GM12874 (cell line): ENCODE data around the gene YBX1.

Experiments
- TF ChIP-seq, protein P1 (sequence below): IDR thresholded peaks from 2 replicates; pipeline ENCODE4 v1.5.1; 2011; ENCODE audit warnings: low read depth, mild to moderate bottlenecking, control low read depth, low read length, moderate library complexity; ENCODE audit not compliant: insufficient read depth

YBX1 gene

DNA sequence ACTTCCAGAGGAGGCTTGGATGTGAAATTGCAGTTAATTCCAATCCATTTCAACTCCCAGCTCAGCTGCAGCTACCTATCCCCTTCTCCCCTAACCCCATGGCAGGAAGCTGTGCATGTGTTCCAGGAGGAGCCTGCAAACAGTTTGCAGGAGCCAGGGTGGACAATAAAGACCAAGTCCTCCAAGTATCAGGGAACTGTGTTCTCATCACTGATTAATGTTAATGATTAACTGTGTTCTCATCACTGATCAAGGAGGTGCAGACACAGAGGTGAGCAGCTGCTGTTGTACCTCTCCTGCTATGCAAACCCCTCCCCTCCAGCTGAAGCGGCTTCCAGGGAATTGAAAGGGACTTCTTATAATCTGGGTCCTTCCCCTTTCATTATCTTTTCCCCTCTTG is 38.6 kb downstream of the YBX1 start:
- TF ChIP-seq, protein P1, sequence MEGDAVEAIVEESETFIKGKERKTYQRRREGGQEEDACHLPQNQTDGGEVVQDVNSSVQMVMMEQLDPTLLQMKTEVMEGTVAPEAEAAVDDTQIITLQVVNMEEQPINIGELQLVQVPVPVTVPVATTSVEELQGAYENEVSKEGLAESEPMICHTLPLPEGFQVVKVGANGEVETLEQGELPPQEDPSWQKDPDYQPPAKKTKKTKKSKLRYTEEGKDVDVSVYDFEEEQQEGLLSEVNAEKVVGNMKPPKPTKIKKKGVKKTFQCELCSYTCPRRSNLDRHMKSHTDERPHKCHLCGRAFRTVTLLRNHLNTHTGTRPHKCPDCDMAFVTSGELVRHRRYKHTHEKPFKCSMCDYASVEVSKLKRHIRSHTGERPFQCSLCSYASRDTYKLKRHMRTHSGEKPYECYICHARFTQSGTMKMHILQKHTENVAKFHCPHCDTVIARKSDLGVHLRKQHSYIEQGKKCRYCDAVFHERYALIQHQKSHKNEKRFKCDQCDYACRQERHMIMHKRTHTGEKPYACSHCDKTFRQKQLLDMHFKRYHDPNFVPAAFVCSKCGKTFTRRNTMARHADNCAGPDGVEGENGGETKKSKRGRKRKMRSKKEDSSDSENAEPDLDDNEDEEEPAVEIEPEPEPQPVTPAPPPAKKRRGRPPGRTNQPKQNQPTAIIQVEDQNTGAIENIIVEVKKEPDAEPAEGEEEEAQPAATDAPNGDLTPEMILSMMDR, result no peak

DNA sequence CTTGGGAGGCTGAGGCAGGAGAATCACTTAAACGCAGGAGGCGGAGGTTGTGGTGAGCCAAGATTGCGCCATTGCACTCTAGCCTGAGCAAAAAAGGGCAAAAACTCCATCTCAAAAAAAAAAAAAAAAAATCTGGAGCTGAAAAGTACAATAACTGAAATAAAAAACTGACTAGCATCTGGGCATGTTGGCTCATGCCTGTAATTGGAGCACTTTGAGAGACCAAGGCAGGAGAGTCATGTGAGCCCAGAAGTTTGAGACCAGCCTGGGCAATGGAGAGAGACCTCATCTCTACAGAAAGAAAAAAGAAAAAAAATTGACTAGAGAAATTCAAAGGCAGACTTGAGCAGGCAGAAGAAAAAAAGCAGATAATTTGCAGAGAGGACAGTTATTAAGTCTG is 39.7 kb downstream of the YBX1 start:
- TF ChIP-seq, protein P1, result no peak

DNA sequence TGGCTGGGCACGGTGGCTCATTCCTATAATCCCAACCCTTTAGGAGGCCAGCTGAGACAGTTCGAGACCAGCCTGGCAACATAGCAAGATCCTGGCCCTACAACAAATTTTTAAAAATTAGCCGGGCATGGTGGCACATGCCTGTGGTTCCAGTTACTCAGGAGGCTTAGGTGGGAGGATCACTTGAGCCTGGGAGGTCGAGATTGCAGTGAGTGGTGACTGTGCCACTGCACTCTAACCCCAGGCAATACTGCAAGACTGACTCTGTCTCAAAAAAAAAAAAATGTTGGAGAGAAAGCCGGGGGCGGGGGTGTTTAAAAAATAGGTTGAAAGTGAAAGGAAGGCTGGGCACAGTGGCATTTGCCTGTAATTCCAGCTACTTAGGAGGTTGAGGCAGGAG is 41.3 kb downstream of the YBX1 start:
- TF ChIP-seq, protein P1, result no peak

DNA sequence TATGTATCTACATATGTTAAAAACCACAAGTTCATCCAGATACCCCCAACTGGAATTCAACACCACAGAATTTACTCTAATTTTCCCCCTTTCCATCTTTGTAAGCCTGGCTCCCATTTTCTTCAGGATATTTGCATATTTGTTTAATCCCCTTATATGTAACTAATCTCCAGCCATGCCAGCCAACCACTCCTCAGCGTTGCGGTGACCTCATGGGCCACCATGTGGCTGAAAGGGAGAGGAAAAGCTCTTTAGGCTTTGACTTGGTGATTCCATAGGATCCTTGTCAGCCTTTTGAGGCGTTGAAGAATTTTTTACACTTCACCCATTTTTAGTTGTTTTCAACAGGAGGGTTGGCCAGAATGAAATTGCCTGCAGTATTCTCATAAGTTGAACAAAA is 47.8 kb downstream of the YBX1 start:
- TF ChIP-seq, protein P1, result no peak

DNA sequence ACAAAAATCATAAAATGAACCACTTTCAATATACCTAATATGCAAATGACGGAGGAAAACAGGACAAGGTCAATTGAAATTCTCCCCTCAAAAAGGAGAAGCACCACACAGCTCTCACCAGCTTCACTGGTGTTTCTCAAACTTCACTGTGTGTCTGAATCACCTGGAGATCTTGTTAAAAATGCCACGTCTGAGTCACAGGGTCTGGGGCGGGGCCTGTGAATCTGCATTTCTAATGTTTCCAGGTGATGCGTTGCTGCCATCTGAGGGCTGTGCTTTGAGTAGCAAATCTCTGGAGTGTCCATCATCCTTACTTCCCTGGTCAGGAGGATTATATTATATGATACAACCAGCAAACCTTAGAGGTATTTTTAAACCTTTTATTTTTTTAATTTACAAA is 48.8 kb downstream of the YBX1 start:
- TF ChIP-seq, protein P1, result 0 out of 2 replicates have a peak, but pooled peaks have one; percentile 7

DNA sequence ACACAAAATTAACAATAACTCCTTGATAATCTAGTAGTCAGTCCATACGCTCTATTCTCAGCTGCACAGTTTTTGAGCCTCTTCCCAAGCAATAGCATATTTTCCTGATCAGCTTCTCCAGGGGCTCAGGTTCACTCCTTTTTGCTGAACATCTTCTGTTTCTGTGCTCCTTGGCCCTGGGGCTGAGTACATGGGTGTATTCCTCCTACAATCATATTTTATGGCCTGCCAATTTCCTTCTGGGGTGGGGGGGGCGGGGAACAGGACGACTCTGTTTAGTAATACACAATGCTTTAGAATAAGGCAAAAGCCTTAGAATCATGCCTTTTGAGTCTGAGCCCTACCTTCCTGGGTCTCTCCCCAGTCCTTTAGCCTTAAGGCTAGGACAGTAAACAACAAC is 49.4 kb downstream of the YBX1 start:
- TF ChIP-seq, protein P1, result no peak

DNA sequence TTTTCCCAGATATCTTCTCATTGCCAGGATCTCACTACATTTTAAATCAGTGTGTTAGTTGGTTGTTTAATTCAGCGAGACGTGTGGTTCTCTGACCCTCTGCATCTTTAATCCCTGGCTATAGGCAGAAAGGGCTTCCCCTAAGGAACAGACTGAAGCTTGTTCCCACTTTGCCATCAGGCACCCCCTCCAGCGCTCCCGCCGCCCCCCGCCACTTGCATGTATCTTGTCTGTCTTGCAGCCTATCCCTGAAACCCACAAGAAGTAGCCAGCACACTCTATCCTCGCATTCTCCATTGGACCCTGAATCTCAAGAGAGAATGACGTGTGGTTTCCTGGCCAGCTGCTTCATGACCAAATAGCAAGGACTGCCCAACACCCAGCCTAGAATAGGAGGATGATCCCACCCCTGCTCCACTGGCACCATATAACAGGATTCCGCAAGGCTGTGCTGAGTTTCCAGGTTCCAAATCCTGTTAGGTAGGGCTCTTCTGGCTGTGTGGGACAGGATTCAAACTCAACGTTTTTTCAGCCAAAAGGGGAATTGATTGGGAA is 50.0 kb downstream of the YBX1 start:
- TF ChIP-seq, protein P1, result no peak
